GM13976 (cell line): ENCODE measurements around the gene PITX1.

ENCODE experiments used
- DNase-seq: peaks from one replicate; pipeline ENCODE4 v3.0.0; 2012; ENCODE audit warnings: low spot score
- CTCF ChIP-seq: IDR thresholded peaks from 2 replicates; pipeline ENCODE4 v1.5.1; 2012; ENCODE audit warnings: borderline replicate concordance, mild to moderate bottlenecking; ENCODE audit not compliant: insufficient read depth; ENCODE audit errors: extremely low read depth, missing control alignments, control extremely low read depth
- in situ Hi-C: fragments of 300-500 bp; cut with MboI; formaldehyde crosslinking; loops from one replicate; pipeline ENCODE4 v1.12.0; 2022; ENCODE audit warnings: low sequenced_read_pairs, mixed read lengths, inconsistent platforms; ENCODE audit not compliant: unreplicated experiment

The PITX1 gene

GRCh38 chr5:135045488-135045887, 11.5 kb upstream of the PITX1 start:
- in situ Hi-C loops = no loop called here
- no peak for TF ChIP-seq CTCF
- DNase-seq = no peak

- in situ Hi-C loops = no loop called here
- no peak for DNase-seq
- TF ChIP-seq CTCF = no peak
Measured at GRCh38 chr5:135042595-135042994, 8.6 kb upstream of the PITX1 start.

GRCh38 chr5:135041726-135042125, 7.7 kb upstream of the PITX1 start:
- in situ Hi-C loops = no loop called here
- no peak for DNase-seq
- no peak for TF ChIP-seq CTCF

GRCh38 chr5:135041145-135041587, 7.1 kb upstream of the PITX1 start:
- TF ChIP-seq CTCF = no peak
- in situ Hi-C loops = no loop called here
- no peak for DNase-seq

- DNase-seq = no peak
- no peak for TF ChIP-seq CTCF
- in situ Hi-C loops = no loop called here
Measured at GRCh38 chr5:135040333-135041144, 6.5 kb upstream of the PITX1 start.

GRCh38 chr5:135040034-135040332, 6.0 kb upstream of the PITX1 start:
- in situ Hi-C loops = no loop called here

More at GRCh38 chr5:135040034-135040332, 6.0 kb upstream of the PITX1 start:
- no peak for TF ChIP-seq CTCF
- DNase-seq = no peak
